COLO668 (cell line): ENCODE data around the gene CHSY1.

Experiments used
- DNase-seq: peaks from one replicate; lab custom pipeline; 2025; ENCODE audit not compliant: unreplicated experiment; lab: John Stamatoyannopoulos, UW

Gene CHSY1

DNA sequence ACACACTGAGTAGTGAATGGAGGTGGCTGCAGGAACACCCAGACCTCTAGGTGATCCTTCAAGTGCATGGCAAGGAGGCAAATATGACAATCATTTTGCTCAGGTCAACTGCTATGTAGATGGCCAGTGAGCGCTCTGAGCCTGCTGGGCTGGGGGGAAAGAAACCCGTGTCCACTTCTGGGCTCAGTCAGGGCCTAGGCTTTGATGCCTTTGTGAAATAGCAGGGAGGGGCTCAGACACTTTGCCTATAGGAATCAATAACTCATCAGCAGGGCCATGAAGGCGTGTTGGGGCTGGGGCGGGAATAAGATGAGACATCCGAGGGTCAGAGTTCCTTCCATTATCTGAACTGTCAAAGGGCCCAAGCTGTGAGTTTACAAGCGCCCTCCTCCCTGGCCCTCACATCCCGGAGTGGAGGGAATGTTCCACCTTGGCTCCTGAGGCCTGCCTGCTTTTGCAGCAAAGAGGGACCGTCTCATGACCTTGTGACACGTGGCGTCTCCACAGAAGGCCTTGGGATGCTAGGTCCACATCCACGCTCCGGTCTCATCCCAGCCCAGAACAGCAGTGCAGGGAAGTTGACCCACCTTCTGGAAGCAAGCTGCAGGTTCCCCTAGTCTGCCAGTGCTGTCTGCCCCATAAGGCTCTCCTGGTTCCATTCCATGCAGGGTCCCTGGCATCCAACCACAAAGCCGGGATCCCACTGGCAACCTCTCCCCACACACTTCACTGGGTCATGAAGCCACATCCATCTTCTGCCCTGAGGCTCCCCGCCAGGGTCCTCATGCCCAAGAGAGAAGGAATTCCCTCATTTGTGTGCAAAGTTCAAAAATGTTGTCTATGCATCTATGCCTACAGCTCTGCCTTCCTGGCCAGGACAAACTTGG, 78.4 kb downstream of the CHSY1 start:
- DNase-seq = no peak

DNA sequence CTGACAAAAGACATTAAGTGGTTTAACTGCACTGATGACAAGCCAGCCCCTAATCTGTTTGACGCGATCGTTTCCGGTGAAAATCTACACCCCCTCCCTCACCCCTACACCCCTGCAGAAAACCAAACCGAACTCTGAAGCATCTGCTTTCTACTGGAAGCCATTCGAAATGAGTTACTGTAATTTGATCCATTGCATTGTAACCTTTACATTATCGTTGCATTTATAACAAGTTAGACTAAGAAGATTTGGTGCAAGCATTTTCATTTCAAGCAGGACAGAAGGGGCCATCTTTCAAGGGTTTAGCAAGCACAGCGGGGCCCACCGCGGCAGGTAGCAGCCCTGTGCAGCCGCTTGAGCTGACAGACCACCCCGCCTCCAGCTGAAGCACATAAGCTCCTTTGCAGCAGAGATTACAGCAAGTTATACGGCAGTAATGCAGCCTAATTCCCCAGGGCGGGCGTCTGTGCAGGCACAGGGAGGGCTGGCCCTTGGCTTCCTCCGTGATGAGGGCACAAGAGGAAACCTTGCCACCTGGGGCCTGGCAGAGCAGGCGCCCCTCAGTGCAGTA, 79.3 kb downstream of the CHSY1 start:
- DNase-seq = no peak

GRCh38 chr15:101171954-101172353, 79.9 kb downstream of the CHSY1 start:
- no peak for DNase-seq

GRCh38 chr15:101170568-101171350, 81.1 kb downstream of the CHSY1 start:
- DNase-seq = no peak

- DNase-seq = no peak
Measured at GRCh38 chr15:101169495-101170071, 82.3 kb downstream of the CHSY1 start.

- DNase-seq = no peak
Measured at GRCh38 chr15:101168898-101169494, 82.9 kb downstream of the CHSY1 start.

- no peak for DNase-seq
Measured at GRCh38 chr15:101168463-101168824, 83.4 kb downstream of the CHSY1 start.

DNA sequence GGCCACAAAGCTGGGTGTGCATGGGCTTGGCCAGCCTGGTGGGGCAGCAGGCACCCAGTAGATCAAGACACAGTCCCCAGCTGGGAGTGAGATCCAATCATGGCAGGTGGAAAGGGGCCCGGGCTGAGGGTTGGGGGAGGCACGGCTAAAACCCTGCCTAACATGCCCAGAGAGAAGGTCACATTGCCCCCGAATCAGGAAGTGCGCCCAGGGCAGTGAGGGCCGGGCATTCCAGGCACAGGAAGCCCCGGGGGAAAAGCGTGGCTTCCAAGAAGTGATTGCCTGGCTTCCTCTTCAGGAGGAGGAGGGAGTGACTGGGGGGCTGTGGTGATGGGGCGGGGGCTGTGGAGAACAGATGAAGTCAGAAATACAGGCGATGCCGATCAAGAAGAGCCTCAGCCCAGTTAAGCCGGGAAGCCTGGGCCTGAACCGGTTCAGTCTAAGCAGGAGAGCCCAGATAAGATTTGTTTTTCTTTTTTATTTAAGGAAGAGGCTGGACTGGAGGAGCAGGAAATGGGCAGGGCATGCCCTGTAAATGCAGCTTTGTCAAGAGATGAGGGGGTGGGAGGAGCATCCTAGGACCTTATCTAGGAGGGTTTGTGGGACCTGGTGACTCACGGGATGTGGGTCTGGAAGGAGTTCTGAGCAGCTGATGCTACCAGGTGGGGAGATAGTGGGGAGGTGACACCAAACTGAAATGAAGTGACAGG, 83.9 kb downstream of the CHSY1 start:
- no peak for DNase-seq

GRCh38 chr15:101167411-101167752, 84.5 kb downstream of the CHSY1 start:
- DNase-seq = no peak

- no peak for DNase-seq
Measured at GRCh38 chr15:101165905-101166471, 85.9 kb downstream of the CHSY1 start.

DNA sequence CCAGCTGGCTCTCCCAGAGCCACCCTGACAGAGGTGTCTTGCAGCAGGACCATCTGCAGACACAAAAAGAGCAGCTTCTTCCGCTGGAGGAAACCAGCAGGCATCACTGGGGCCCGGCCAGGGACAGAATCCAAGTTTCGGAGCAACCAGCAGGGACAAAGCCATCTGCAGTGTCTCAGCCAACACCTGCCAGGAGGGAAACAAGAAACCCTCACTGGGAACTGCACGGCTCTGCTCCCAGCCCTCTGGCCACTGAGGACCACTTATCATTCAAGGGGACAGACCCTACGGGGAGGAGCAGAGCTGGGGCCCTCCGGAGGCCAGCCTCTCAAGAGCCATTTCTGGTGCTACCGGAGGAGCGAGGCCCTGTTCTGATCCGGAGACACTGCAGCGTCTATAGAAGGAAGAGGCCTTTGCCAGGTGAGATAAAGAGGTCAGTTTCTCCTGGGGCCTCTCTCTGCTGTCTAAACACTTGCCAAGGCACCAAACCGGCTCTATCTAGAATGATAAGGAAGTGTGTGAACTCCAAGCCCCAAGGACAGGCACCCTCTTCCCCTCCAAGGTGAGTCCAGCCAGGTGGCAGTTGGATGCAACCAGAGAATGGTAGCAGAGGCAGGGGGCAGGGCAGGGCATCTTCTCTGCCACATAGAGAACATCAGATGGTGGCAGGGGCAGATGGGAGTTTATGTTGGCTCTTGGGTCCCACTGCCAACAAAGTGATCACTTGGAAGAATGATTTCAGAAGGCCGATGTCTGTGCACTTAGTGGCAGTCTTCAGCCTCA, 89.0 kb downstream of the CHSY1 start:
- no peak for DNase-seq

DNA sequence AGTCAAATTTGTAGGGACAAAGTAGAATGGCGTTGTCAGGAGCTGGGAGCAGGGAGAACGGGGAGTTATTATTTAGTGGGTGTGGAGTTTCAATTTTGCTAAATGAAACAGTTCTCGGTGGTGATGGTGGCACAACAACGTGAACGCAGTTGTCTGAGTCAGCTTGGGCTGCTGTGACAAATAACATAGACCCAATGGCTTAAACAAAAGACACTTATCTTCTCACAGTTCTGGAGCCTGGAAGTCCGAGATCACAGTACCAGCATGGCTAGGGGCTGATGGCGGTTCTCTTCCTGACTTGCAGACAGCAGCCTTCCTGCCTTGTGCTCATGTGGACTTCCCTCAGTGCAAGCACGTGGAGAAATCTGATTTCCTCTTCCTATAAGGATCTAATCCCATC, 90.2 kb downstream of the CHSY1 start:
- DNase-seq = no peak

- DNase-seq = no peak
Measured at GRCh38 chr15:101159936-101160815, 91.7 kb downstream of the CHSY1 start.

DNA sequence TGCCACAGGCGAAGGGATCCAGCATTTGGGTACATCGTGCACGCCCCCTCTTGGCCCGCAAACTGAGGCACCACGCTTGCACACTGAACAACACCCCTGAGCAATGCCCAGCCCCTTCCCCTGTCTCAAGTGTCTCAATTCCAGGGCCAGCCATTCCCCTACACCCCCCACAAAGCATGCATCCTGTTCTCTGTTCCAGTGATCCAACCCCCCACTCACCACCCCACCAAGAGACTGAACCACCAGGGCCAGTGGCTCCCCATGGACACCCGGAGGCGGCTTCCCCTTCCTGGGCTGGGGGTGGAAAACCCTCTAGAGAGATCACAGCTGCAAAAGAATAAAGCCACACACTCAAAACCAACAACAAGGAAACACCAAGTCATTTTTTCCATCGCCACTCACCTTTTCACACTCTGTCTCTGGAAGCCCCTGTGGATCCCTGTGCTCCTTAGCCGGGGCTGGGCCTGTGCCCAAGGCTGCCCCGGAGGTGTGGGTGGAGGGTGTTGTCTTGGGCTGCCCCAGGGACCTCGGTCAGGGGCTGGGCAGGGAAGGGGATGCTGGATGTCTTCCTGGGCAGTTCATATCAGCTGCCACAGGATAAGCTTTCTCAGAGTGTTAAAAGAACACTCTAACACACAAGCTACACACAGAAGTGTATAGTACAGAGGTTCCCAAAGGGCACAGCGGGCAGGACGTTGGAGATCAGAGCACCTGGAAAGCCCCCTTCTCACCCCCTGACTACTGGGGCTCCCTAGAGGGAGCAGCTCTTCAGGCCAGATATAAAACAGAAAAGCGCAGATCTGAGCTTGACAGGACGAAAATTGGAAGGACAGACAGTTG, 92.5 kb downstream of the CHSY1 start:
- DNase-seq = no peak

DNA sequence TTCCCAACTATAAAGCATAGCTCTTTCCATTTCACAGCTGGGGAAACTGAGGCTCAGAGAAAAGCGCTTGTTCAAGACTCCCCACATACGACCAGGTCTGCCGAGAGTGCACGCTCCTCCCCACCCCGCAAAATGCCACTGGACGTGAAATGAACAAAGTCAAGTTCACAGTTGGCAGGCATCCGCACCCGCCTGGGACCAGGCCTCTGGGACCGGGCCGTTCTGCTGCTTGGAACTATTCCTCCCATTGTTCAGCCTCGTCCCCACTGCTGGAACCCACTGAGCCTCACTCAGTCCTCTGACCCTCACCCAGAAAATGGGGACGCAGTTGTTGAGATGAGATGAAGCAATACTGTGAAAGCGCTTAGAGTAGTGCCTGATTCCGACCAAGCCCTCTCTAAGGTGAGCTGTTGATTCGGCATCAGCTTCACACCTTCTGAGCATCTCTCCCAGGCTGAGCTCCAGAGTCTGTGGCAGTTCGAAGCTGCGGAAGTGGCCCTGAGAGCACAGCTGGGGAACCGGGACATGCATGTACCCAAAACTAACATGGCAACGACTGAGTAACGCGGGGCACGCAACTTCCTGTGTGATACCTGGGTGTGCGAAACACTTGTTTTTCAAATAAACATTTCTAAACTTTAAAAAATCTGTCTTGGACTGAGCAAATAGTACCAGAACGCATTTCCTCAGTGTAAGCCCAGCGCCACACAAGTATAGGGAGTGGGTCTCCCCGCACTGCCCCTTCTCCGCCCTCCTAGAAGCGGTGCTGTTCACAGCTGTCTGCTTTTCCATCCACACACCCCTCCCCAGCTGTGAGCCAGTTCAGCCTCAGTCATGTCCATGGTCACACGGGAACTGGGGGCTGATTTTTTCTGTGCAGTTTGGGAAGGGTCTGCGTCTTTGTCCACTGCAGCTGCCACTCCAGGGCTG, 93.4 kb downstream of the CHSY1 start:
- no peak for DNase-seq

DNA sequence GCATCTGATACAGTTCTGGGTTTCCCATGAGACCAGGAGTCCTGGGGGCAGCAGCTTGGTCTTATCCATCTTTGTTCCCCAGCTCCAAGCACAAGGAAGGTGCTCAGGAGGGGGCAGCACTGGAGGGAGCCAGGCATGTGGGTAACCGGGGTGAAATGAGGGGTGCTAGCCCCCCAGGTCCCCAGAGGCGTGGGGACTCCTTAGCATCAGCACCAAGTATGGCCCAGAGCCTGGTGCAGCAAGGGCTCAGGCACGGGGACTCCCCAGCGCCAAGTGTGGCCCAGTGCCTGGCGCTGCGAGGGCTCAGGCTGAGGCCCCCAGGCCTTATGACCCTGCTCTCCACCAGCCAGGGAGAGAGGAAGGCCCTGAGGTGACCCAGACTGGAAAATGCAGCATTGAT, 94.1 kb downstream of the CHSY1 start:
- DNase-seq = no peak
